ENCODE measurements around the gene STK11. TPM values are rescaled to one million over a fixed set of nuclear protein-coding genes. Genes with fewer than 3 reads are reported as not detected.

Gene STK11
- total RNA-seq, 4 donors from 2014 or later, result 91.5 to 194 (median 149) TPM

DNA sequence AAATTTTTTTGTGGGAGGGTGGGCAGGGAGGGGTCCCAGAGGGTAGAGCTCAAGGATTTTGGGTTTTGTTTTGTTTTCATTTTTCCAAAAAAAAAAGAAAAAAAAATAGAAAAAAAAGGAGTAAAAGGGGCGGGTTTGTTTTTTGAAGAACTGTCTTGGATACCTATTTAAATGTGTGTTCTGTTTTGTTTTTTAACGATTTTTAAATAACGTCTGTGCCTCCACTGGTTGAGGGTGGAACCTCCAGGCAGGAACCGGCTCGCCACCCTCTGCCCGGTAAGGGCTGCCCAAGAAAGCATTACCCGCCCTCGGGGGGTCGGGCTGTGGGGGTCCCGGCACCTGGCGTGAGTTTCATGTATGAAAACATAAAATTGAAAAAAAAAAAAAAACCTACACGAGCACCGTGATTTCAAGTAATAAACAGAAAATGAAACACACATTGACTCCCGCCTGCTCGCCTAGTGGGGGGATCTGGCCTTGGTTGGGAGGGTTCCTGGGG lies 53.2 kb downstream of the STK11 start:
- TF ChIP-seq POLR2A (IDR thresholded peaks at IDR 0.05) (no peak), CTCF (IDR thresholded peaks at IDR 0.05 in 4 of 5, conservative IDR thresholded peaks at IDR 0.05 in 1 of 5) (no peak)
- H3K9me3 ChIP-seq, result no peaks in the 10 kb centered on the region
- H3K4me1 ChIP-seq, result peaks cover 57 to 60% of the 10 kb centered on the region in 2 donors
- peaks cover 0 to 40% of the 10 kb centered on the region in 2 donors for H3K36me3 ChIP-seq
- H3K4me3 ChIP-seq, result peak overlapping the region; percentile 22 to 65 (median 30)
- no peak for DNase-seq
- ATAC-seq, result no peak
- intact Hi-C loops (cut with DNase I; ENCODE audit: low total_unique reads) (no loop called here), in situ Hi-C loops (cut with MboI; ENCODE audit: low sequenced_read_pairs in 4 of 4) (no loop called here)
- no peaks in the 10 kb centered on the region for H3K27me3 ChIP-seq
- H3K27ac ChIP-seq, result peak overlapping the region; percentile 94 to 99 (median 96)

DNA sequence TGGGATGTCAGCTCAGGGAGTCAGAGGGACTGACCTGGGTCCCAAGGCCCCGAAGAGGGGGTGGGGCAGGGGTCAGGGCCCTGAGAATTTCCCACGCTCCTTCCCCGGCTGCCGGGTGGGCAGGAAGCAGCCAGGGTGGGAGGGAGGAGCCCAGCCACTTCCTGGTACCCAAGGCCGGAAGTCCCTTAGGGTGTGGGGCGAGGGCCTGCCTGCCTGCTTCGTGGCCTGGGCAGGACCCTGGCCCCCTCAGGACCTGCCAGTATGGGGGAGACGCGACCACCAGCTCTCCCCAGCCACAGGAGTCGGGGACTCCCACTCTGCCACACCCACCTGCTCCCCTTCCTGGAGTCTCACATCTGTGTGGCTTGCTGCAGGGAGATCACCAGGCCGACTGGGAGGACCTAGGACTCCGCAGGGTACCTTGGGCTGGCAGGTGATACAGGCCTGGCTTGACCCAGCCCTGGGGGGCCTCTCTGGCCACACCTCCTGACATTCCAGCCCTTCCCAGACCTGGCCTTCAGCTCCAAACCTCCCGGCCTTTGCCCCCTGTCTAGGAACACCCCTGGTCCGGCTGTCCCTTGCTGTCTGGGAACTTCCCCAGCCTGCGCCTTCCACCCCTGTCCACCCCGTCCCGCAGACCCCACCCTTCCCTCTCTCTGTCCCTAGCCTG lies 53.8 kb downstream of the STK11 start:
- ATAC-seq (peak in 1 of 2 donors; percentile 5), DNase-seq (no peak)
- Histone ChIP-seq H3K4me1 (peaks cover 52 to 54% of the 10 kb centered on the region in 2 donors), H3K4me3 (peak overlapping the region; percentile 22 to 65 (median 30)), H3K27me3 (no peaks in the 10 kb centered on the region), H3K9me3 (no peaks in the 10 kb centered on the region), H3K27ac (peak overlapping the region; percentile 94 to 99 (median 96)), H3K36me3 (peaks cover 0 to 36% of the 10 kb centered on the region in 2 donors)
- TF ChIP-seq CTCF (IDR thresholded peaks at IDR 0.05 in 4 of 5, conservative IDR thresholded peaks at IDR 0.05 in 1 of 5) (no peak), POLR2A (IDR thresholded peaks at IDR 0.05) (peak in 1 of 2 donors; percentile 25)
- intact Hi-C loops (cut with DNase I; ENCODE audit: low total_unique reads) (no loop called here), in situ Hi-C loops (cut with MboI; ENCODE audit: low sequenced_read_pairs in 4 of 4) (no loop called here)

DNA sequence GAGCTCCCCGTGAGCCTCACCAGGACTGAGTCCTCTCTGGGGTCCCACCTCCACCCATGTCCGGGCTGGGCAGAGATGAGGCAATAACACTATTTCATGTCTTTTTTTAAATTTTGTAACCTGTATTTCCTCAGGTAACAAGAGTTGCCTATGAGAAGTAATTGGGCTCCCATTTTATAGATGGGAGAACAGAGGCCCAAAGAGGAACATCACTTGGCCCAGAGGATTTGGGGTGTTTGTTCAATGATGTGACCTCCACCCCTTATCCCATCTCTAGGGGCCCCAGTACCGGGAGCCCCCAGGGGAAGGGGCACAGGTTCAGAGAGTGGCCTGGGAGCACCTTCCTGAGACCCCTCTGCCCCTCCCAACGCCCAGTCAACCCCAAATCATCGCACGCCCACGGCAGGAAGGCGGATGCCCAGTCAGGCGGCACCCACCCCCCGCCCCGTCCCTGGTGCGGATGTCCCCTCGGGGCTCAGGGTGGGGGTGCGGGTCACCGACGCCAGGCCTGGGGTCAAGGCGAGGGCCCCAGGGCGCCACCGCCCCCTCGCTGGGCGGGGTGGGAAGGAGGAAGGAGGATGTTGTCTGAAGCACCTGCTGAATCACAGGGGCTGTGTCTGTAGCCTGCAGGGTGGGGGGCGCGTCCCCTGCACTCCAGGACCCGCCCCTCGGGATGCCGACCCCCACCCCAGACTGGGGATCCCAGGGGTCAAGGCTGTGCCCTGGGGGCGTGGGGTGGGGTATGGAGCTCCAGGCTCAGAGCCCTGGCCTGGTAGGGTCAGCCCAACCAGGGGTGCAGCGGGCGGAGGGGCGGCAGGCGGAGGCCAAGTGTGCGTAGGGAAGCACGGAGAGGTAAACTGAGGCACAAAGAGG lies 54.5 kb downstream of the STK11 start:
- H3K4me1 ChIP-seq, result peaks cover 45 to 47% of the 10 kb centered on the region in 2 donors
- DNase-seq (no peak), ATAC-seq (peak in 1 of 2 donors; percentile 1)
- no peaks in the 10 kb centered on the region for H3K27me3 ChIP-seq
- in situ Hi-C loops (cut with MboI; ENCODE audit: low sequenced_read_pairs in 4 of 4) (no loop called here), intact Hi-C loops (cut with DNase I; ENCODE audit: low total_unique reads) (no loop called here)
- peak overlapping the region; percentile 15 to 83 (median 60) for H3K4me3 ChIP-seq
- peak overlapping the region; percentile 94 to 99 (median 96) for H3K27ac ChIP-seq
- no peaks in the 10 kb centered on the region for H3K9me3 ChIP-seq
- TF ChIP-seq POLR2A (IDR thresholded peaks at IDR 0.05) (no peak), CTCF (IDR thresholded peaks at IDR 0.05 in 4 of 5, conservative IDR thresholded peaks at IDR 0.05 in 1 of 5) (no peak)
- H3K36me3 ChIP-seq, result peaks cover 0 to 28% of the 10 kb centered on the region in 2 donors

GRCh38 chr19:1260749-1261537 lies 55.4 kb downstream of the STK11 start:
- intact Hi-C loops (cut with DNase I; ENCODE audit: low total_unique reads), result loop anchor here (1.0 kb wide), 1 partner anchor 12 kb away; no protein-coding TSS in a partner anchor
- ATAC-seq, result peak; percentile 70 to 80
- H3K4me3 ChIP-seq, result peak overlapping the region; percentile 60 to 93 (median 74)
- H3K4me1 ChIP-seq, result peaks cover 42 to 43% of the 10 kb centered on the region in 2 donors
- in situ Hi-C loops (cut with MboI; ENCODE audit: low sequenced_read_pairs in 4 of 4), result no loop called here
- no peaks in the 10 kb centered on the region for H3K9me3 ChIP-seq
- TF ChIP-seq POLR2A (IDR thresholded peaks at IDR 0.05), result peak; percentile 40 to 52
- no peak for TF ChIP-seq CTCF (IDR thresholded peaks at IDR 0.05 in 4 of 5, conservative IDR thresholded peaks at IDR 0.05 in 1 of 5)
- no peaks in the 10 kb centered on the region for H3K27me3 ChIP-seq
- H3K27ac ChIP-seq, result peak overlapping the region; percentile 94 to 99 (median 96)
- H3K36me3 ChIP-seq, result peaks cover 0 to 20% of the 10 kb centered on the region in 2 donors
- peak; percentile 94 for DNase-seq

Data from gastrocnemius medialis (tissue), 4 donors.